Subcutaneous adipose tissue (tissue), 4 donors: ENCODE measurements around the gene FUT6. TPM values are rescaled to one million over a fixed set of nuclear protein-coding genes. Genes with fewer than 3 reads are reported as not detected.

Experiments used
- total RNA-seq, 4 donors: library from RNA; depleted of rRNA; stranded (reverse); fragments of >200 nt; gene quantifications; one replicate each; pipeline ENCODE4 v1.1.0, GENCODE V29; 2016
- TF ChIP-seq, protein P1 (sequence below): fragments of 450-650 bp; IDR thresholded peaks from one replicate; pipeline ENCODE4 v1.5.1; 2016; ENCODE audit warnings: low read depth, mild to moderate bottlenecking, control low read depth, antibody characterized with exemption, moderate library complexity

Gene FUT6
- total RNA-seq, 4 donors from 2014 or later = 1.1 TPM; not detected in 3

GRCh38 chr19:5843295-5843927 is 3.9 kb upstream of the FUT6 start:
- TF ChIP-seq, protein P1, sequence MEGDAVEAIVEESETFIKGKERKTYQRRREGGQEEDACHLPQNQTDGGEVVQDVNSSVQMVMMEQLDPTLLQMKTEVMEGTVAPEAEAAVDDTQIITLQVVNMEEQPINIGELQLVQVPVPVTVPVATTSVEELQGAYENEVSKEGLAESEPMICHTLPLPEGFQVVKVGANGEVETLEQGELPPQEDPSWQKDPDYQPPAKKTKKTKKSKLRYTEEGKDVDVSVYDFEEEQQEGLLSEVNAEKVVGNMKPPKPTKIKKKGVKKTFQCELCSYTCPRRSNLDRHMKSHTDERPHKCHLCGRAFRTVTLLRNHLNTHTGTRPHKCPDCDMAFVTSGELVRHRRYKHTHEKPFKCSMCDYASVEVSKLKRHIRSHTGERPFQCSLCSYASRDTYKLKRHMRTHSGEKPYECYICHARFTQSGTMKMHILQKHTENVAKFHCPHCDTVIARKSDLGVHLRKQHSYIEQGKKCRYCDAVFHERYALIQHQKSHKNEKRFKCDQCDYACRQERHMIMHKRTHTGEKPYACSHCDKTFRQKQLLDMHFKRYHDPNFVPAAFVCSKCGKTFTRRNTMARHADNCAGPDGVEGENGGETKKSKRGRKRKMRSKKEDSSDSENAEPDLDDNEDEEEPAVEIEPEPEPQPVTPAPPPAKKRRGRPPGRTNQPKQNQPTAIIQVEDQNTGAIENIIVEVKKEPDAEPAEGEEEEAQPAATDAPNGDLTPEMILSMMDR = no peak

DNA sequence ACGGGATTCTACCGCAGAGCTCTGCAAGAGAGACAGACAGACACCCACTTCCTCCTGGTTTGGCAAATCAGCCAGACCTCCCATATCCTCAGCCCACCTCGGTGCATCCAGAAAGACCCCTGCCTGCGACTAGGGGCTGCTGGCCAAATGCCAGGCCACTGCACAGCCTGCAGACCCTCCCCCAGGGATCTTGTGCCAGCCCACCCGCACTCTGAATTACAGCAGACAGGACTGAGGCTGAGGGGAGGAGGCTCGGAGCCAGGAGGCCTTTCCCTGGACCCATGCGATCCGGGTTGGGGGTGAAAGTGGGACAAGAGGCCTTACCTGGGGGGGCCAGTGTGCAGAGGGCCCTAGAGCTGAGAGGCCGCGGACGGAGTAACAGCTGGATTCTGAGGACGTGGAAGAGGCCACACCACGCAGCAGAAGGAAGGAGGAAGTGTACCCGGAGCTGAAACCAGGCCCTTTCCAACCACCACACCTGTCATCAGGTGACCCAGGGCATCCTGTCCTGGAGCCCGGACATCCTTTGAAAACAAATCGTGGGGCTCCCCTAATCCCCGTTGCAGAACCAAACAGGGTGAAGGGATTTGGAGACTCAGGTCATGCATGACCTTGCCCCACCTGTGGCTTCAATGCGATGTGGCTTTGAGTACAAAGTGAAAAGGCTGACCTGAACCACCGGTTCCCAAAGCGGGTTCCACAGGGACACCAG is 993 bp downstream of the FUT6 start:
- TF ChIP-seq, protein P1 = no peak

- TF ChIP-seq, protein P1 = no peak
These were observed 1.6 kb downstream of the FUT6 start for GRCh38 chr19:5837761-5838352.

DNA sequence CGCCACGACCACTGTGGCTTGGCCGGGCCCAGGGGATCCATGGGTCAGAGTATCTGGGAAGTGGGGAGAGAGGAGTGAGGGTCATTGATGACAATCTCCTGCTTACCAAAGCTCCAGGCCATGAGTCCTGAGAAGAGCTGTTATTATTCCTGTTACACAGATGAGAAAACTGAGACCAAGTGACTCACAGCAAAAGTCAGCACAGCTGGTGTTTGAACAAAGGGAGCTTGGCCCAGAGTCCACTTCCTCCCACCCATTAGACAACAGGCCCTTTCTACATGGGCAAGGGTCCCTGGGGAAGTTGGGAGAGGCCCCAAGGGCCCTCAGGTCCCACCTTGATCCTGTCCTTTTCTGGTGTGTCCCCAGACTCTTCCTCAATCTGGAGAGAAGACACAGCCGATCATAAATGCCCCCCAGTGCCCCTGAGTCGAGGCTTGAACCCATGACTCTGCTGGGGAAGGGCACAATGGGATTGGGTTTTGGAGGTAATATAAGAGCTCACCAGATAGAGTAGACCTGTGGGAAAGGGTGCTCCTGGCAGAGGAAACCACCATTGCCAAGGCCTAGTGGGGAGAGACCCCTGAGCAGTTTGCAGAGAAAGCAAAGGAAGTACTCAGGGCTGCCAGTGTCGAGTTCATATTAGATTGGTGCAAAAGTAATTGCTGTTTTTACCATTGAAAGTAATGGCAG is 6.8 kb downstream of the FUT6 start:
- TF ChIP-seq, protein P1 = no peak

DNA sequence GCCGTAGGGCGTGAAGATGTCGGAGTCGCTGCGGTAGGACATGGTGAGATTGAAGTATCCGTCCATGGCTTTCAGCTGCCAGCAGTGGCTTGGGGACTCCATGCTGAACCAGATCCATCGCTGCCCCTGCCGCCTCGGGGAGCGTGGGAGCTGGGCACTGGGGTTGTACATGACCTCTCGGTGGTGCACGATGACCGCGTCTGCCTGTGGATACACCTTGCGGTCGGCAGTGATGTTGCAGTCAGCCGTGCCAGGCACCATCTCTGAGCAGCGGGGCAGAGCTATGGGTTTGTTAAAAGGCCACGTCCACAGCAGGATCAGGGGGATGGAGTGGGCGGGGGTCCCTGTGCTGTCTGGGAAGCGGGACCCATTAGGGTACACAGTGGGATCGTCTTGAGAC is 7.4 kb downstream of the FUT6 start:
- TF ChIP-seq, protein P1 = no peak

DNA sequence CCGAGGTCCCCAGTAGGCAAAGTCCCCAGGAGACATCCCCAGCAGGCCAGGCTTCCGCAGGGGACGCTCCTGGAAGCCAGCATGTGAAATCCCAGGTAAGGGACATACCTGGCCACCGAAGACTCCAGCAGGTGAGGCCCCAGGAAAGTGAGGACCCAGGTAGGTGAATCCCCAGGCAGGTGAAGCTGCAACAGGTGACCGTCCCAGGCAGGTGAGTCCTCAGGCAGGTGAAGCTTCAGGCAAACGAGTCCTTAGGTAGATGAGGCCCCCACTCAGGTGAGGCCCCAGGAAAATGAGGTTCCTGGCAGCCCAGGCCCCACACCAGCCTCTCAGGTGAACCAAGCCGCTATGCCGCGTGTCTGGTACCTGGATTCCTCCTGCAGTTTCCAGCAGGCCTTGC is 8.3 kb downstream of the FUT6 start:
- TF ChIP-seq, protein P1 = no peak
